ENCODE results near the gene TASP1. TPM values are rescaled to one million over a fixed set of nuclear protein-coding genes. Genes with fewer than 3 reads are reported as not detected.
A peak's percentile ranks its signal among the peaks of the same experiment; 100 is the strongest.
"Not testable (repeated sequence)": the region's sequence is repeated elsewhere in the genome, so short reads cannot be mapped to it uniquely, and the experiment has no call there.

The TASP1 gene
- total and polyA plus RNA-seq, 8 donors, result 5.8 to 13.0 (median 7.8) TPM

- Histone ChIP-seq H3K27ac (no peak overlapping the region), H3K4me3 (no peak overlapping the region), H3K9me3 (no peaks in the 10 kb centered on the region), H3K27me3 (no peaks in the 10 kb centered on the region), H3K4me1 (no peaks in the 10 kb centered on the region), H3K36me3 (no peaks in the 10 kb centered on the region)
- intact Hi-C loops (cut with DNase I), result no loop called here
- TF ChIP-seq CTCF (IDR thresholded peaks at IDR 0.05), result no peak
- DNase-seq, result no peak
- no peak for FAIRE-seq
- ATAC-seq, result peak in 1 of 4 donors; percentile 54
Observed at GRCh38 chr20:13613917-13614316, 24.8 kb downstream of the TASP1 start.

DNA sequence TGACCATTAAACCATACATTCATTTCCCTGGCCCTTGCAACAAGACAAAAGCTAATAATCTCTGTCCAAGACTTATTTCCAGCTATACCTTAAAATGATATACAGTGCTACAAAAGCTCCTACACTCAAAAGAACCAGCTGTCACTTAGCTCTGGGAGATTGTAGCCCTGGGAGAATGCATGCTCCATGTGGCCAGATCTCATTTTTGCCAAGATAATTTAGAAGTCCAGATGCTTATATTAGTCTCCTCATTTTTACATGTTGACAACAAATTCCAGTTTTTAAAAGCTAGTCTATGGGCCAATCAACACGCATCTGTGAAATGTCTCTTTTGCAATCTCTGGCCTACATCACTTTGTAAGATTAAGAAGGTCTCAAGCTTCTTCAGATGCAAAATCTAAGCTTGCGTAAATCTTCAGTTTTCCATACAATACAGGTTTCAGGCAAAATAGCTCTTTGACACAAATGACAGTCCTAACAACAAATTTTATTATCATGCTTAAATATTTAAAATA lies 27.1 kb downstream of the TASP1 start:
- H3K27me3 ChIP-seq, result no peaks in the 10 kb centered on the region
- no peak for ATAC-seq

DNA sequence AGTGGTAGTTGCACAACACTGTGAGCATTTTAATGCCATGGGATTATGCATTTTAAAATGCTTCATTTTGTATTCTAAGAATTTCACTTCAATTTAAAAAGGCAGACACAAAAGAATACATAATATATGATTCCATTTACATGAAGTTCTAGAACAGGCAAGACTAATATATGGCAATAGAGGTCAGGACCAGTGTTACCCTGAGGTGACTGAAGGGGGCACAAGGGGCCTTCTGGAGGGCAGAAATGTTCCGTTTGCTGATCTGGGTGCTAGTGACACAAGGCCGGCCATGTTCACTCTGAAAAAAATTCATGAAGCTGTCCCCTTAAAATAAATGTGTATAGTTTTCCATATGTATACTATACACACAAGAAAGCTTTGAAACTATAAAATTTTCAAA lies 28.5 kb downstream of the TASP1 start:
- intact Hi-C loops (cut with DNase I), result no loop called here
- no peaks in the 10 kb centered on the region for H3K4me1 ChIP-seq
- H3K9me3 ChIP-seq, result no peaks in the 10 kb centered on the region
- H3K36me3 ChIP-seq, result no peaks in the 10 kb centered on the region
- DNase-seq, result no peak
- H3K4me3 ChIP-seq, result no peak overlapping the region
- TF ChIP-seq CTCF (IDR thresholded peaks at IDR 0.05), result no peak
- no peak for FAIRE-seq
- no peaks in the 10 kb centered on the region for H3K27me3 ChIP-seq
- ATAC-seq, result no peak
- H3K27ac ChIP-seq, result no peak overlapping the region
- 86 to 92% methylated on average over 2 of the region's 2 CpGs for WGBS, 2 donors

More for the DNA sequence above, 27.1 kb downstream of the TASP1 start:
- intact Hi-C loops (cut with DNase I), result no loop called here
- WGBS, 2 donors, result 94% methylated on average over 2 of the region's 2 CpGs
- Histone ChIP-seq H3K36me3 (no peaks in the 10 kb centered on the region), H3K9me3 (no peaks in the 10 kb centered on the region), H3K4me1 (no peaks in the 10 kb centered on the region), H3K4me3 (no peak overlapping the region), H3K27ac (no peak overlapping the region)
- DNase-seq (no peak), FAIRE-seq (no peak)
- no peak for TF ChIP-seq CTCF (IDR thresholded peaks at IDR 0.05)

- H3K36me3 ChIP-seq, result no peaks in the 10 kb centered on the region
- WGBS, 2 donors, result 90 to 100% methylated on average over 1 of the region's 1 CpG
- TF ChIP-seq CTCF (IDR thresholded peaks at IDR 0.05), result no peak
- H3K27ac ChIP-seq, result no peak overlapping the region
- DNase-seq, result no peak
- H3K4me1 ChIP-seq, result no peaks in the 10 kb centered on the region
- no peak for FAIRE-seq
- no peak overlapping the region for H3K4me3 ChIP-seq
- ATAC-seq, result no peak
- intact Hi-C loops (cut with DNase I), result no loop called here
- no peaks in the 10 kb centered on the region for H3K9me3 ChIP-seq
- H3K27me3 ChIP-seq, result no peaks in the 10 kb centered on the region
Observed at GRCh38 chr20:13608066-13608465, 30.7 kb downstream of the TASP1 start.

DNA sequence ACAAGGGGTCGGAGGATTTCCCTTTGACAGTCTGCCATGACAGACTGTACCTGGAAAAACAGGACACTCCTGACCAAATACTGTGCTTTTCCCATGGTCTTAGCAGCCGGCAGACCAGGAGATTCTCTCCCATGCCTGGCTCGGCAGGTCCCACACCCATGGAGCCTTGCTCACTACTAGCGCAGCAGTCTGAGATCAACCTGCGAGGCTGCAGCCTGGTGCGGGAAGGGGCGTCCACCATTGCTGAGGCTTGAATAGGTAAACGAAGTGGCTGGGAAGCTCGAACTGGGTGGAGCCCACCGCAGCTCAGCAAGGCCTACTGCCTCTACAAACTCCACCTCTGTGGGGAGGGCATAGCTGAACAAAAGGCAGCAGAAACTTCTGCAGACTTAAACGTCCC lies 45.3 kb downstream of the TASP1 start:
- 86 to 88% methylated on average over 11 of the region's 11 CpGs for WGBS, 2 donors
- FAIRE-seq; H3K4me1 ChIP-seq; H3K27ac ChIP-seq; intact Hi-C loops (cut with DNase I); H3K4me3 ChIP-seq; H3K9me3 ChIP-seq; H3K27me3 ChIP-seq; DNase-seq; ATAC-seq; H3K36me3 ChIP-seq: not testable (repeated sequence)

All from pancreas (tissue), 10 donors.